ENCODE data around the gene MAPT. TPM values are rescaled to one million over a fixed set of nuclear protein-coding genes. Genes with fewer than 3 reads are reported as not detected.

The MAPT gene
- total and polyA plus RNA-seq, 2 of the 4 experiments (the other 2 are of a cell fraction): 0.18 to 0.19 TPM

GRCh38 chr17:46047398-46047797 lies 153.0 kb downstream of the MAPT start:
- Histone ChIP-seq H3K36me3 (ENCODE audit: control insufficient read depth, insufficient read depth, low read length) (peaks cover 40% of the 10 kb centered on the region), H3K4me2 (ENCODE audit: low read depth, low read length) (no peak overlapping the region), H2AK9ac (replicated peaks; ENCODE audit: low read depth, low read length, poor library complexity) (no peak overlapping the region), H3K27me3 (ENCODE audit: control insufficient read depth, insufficient read depth, low read length) (no peaks in the 10 kb centered on the region), H2BK15ac (ENCODE audit: low read depth, low read length) (no peak overlapping the region), H3K79me1 (ENCODE audit: low read depth in 1 of 2, low read length in 2 of 2) (peaks cover 31 to 65% of the 10 kb centered on the region in 2 experiments), H2AK5ac (ENCODE audit: low read depth, low read length) (no peak overlapping the region), H3K14ac (replicated peaks; ENCODE audit: low read depth, low read length) (no peak overlapping the region), H3K4ac (ENCODE audit: low read depth, low read length) (no peak overlapping the region), H4K20me1 (ENCODE audit: insufficient read depth, low read length) (peaks cover 39% of the 10 kb centered on the region), H2BK5ac (ENCODE audit: low read depth, low read length, poor library complexity, severe bottlenecking) (no peak overlapping the region), H3K23ac (ENCODE audit: low read depth, low read length) (no peak overlapping the region), H3K4me3 (ENCODE audit: insufficient read depth, low read depth, low read length) (no peak overlapping the region), H2BK20ac (ENCODE audit: low read depth, low read length) (no peak overlapping the region), H4K5ac (ENCODE audit: low read depth, low read length) (no peak overlapping the region), H2BK120ac (ENCODE audit: low read depth, low read length) (no peak overlapping the region), H3K9me1 (ENCODE audit: insufficient read depth, low read length) (no peaks in the 10 kb centered on the region; the same call in 1 of the 2 replicates), H3K9ac (ENCODE audit: low read depth, low read length) (no peak overlapping the region), H3K27ac (ENCODE audit: insufficient read depth, low read length) (no peak overlapping the region), H4K8ac (ENCODE audit: low read depth in 2 of 2, low read length in 2 of 2) (no peak overlapping the region), H3K56ac (ENCODE audit: extremely low read depth, insufficient read depth, low read length) (no peak overlapping the region), H3K18ac (ENCODE audit: low read depth, low read length) (no peak overlapping the region), H3K9me3 (ENCODE audit: control insufficient read depth, insufficient read depth, low read length) (no peaks in the 10 kb centered on the region), H3K4me1 (ENCODE audit: control insufficient read depth, insufficient read depth, low read length) (no peaks in the 10 kb centered on the region; the same call in 1 of the 2 replicates), H4K91ac (ENCODE audit: insufficient read depth, low read depth, low read length) (no peak overlapping the region), H2AFZ (replicated peaks; ENCODE audit: low read length, poor library complexity) (no peak overlapping the region)
- dilution Hi-C loops (cut with HindIII; ENCODE audit: low sequenced_read_pairs, unreplicated experiment): no loop called here
- TF ChIP-seq SMC3 (IDR thresholded peaks at IDR 0.05; ENCODE audit: low read depth, low read length) (no peak), FOS (IDR thresholded peaks at IDR 0.05; ENCODE audit: low read depth, low read length) (no peak), BHLHE40 (IDR thresholded peaks at IDR 0.05; ENCODE audit: low read depth, low read length) (no peak), RFX5 (IDR thresholded peaks at IDR 0.05; ENCODE audit: low read depth, low read length) (no peak), MAZ (IDR thresholded peaks at IDR 0.05; ENCODE audit: borderline replicate concordance, low read depth, low read length) (no peak), POLR2A (IDR thresholded peaks at IDR 0.05; ENCODE audit: low read depth, low read length) (no peak), NFE2L2 (IDR thresholded peaks at IDR 0.05; ENCODE audit: low read depth, low read length) (no peak), RCOR1 (IDR thresholded peaks at IDR 0.05; ENCODE audit: insufficient replicate concordance, low read length) (no peak), MXI1 (IDR thresholded peaks at IDR 0.05; ENCODE audit: borderline replicate concordance, low read depth, low read length) (no peak), CEBPB (IDR thresholded peaks at IDR 0.05; ENCODE audit: low read depth, low read length) (no peak)
- POLR2A ChIA-PET (ENCODE audit: unreplicated experiment): no interaction called here
- no CpG with 5 or more reads among the region's 5 CpGs for WGBS, 2 experiments (ENCODE audit: extremely low coverage in 2 of 2, insufficient read length in 1 of 2)
- in situ Hi-C loops (cut with MboI; ENCODE audit: low sequenced_read_pairs): no loop called here
- no peak for ATAC-seq (ENCODE audit: low read depth)
- no TSS peak for BruUV-seq (replicated peaks)
- DNase-seq: no peak
- CTCF ChIA-PET: interaction anchor here (0.6 to 1.2 kb wide), 2 partner anchors 146 to 164 kb away, joined by 3 read pairs; no protein-coding TSS in a partner anchor
- intact Hi-C loops (cut with micrococcal nuclease): loop anchor here (10.0 kb wide), 1 partner anchor 47 kb away; no protein-coding TSS in a partner anchor

All from IMR-90 (cell line).